Measurements from ENCODE around the gene TYRP1.

TYRP1 gene

GRCh38 chr9:12696931-12697622 is 3.9 kb downstream of the TYRP1 start:
- no peak for DNase-seq (ENCODE audit: low read depth)

- no peak for DNase-seq (ENCODE audit: low read depth)
Measured at GRCh38 chr9:12697719-12698118, 4.5 kb downstream of the TYRP1 start.

- DNase-seq (ENCODE audit: low read depth) = no peak
Measured at GRCh38 chr9:12698266-12698665, 5.1 kb downstream of the TYRP1 start.

GRCh38 chr9:12698986-12699385 is 5.8 kb downstream of the TYRP1 start:
- no peak for DNase-seq (ENCODE audit: low read depth)

- no peak for DNase-seq (ENCODE audit: low read depth)
Measured at GRCh38 chr9:12699529-12699928, 6.3 kb downstream of the TYRP1 start.

- DNase-seq (ENCODE audit: low read depth) = no peak
Measured at GRCh38 chr9:12701126-12701525, 7.9 kb downstream of the TYRP1 start.

- no peak for DNase-seq (ENCODE audit: low read depth)
Measured at GRCh38 chr9:12702160-12702758, 9.1 kb downstream of the TYRP1 start.

GRCh38 chr9:12703996-12704395 is 10.8 kb downstream of the TYRP1 start:
- DNase-seq (ENCODE audit: low read depth) = no peak

- no peak for DNase-seq (ENCODE audit: low read depth)
Measured at GRCh38 chr9:12705738-12706391, 12.7 kb downstream of the TYRP1 start.

GRCh38 chr9:12708562-12709298 is 15.5 kb downstream of the TYRP1 start:
- no peak for DNase-seq (ENCODE audit: low read depth)

GRCh38 chr9:12712532-12712931 is 19.3 kb downstream of the TYRP1 start:
- DNase-seq (ENCODE audit: low read depth) = no peak

GRCh38 chr9:12715268-12715667 is 22.1 kb downstream of the TYRP1 start:
- DNase-seq (ENCODE audit: low read depth) = no peak

GRCh38 chr9:12716823-12717600 is 23.8 kb downstream of the TYRP1 start:
- no peak for DNase-seq (ENCODE audit: low read depth)

- no peak for DNase-seq (ENCODE audit: low read depth)
Measured at GRCh38 chr9:12717907-12718306, 24.7 kb downstream of the TYRP1 start.

- no peak for DNase-seq (ENCODE audit: low read depth)
Measured at GRCh38 chr9:12718482-12719026, 25.4 kb downstream of the TYRP1 start.

- DNase-seq (ENCODE audit: low read depth) = no peak
Measured at GRCh38 chr9:12719431-12719830, 26.2 kb downstream of the TYRP1 start.

- DNase-seq (ENCODE audit: low read depth) = no peak
Measured at GRCh38 chr9:12720551-12720950, 27.4 kb downstream of the TYRP1 start.

GRCh38 chr9:12722131-12722530 is 28.9 kb downstream of the TYRP1 start:
- DNase-seq (ENCODE audit: low read depth) = no peak

- DNase-seq (ENCODE audit: low read depth) = no peak
Measured at GRCh38 chr9:12723409-12724028, 30.3 kb downstream of the TYRP1 start.

- no peak for DNase-seq (ENCODE audit: low read depth)
Measured at GRCh38 chr9:12726795-12727194, 33.6 kb downstream of the TYRP1 start.

- no peak for DNase-seq (ENCODE audit: low read depth)
Measured at GRCh38 chr9:12730198-12730597, 37.0 kb downstream of the TYRP1 start.
